ENCODE measurements around the gene CTNNBIP1. TPM values are rescaled to one million over a fixed set of nuclear protein-coding genes. Genes with fewer than 3 reads are reported as not detected.

The CTNNBIP1 gene
- total and polyA plus RNA-seq, 2 of the 8 experiments (the other 6 are each of a cell fraction or from before 2014, with no cell fraction given): 40.9 to 46.6 TPM

GRCh38 chr1:9942399-9942938 is 32.4 kb upstream of the CTNNBIP1 start:
- Histone ChIP-seq H2AK5ac (ENCODE audit: low read depth, low read length) (no peak overlapping the region), H3K36me3 (ENCODE audit: control insufficient read depth in 2 of 4, insufficient read depth in 4 of 4, low read length in 3 of 4) (no peaks in the 10 kb centered on the region), H2BK12ac (ENCODE audit: low read depth, low read length) (peak overlapping the region; percentile 50; the same call in 1 of the 2 replicates), H3K4me3 (ENCODE audit: extremely low read depth in 1 of 4, insufficient read depth in 2 of 4, low read depth in 3 of 4, low read length in 4 of 4) (peak overlapping the region; percentile 68 to 94 (median 82)), H3K56ac (replicated peaks; ENCODE audit: insufficient read length, low read depth, low read length) (peak overlapping the region; percentile 27), H3K79me1 (ENCODE audit: low read depth, low read length) (no peaks in the 10 kb centered on the region), H3K18ac (ENCODE audit: extremely low read depth, low read length) (peak overlapping the region; percentile 78; the same call in 1 of the 2 replicates), H3K14ac (ENCODE audit: insufficient read length) (no peak overlapping the region), H3K9ac (replicated peaks in 1 of 4; ENCODE audit: extremely low read depth in 1 of 4, low read depth in 3 of 4, low read length in 3 of 4) (peak overlapping the region; percentile 71 to 82 (median 75)), H4K8ac (ENCODE audit: extremely low read depth, insufficient read depth, low read length) (peak overlapping the region; percentile 76; the same call in 1 of the 2 replicates), H4K91ac (replicated peaks; ENCODE audit: insufficient read length, low read length) (peak overlapping the region; percentile 47), H3K9me3 (ENCODE audit: insufficient read depth in 2 of 2, low read depth in 1 of 2, low read length in 1 of 2) (no peaks in the 10 kb centered on the region), H2BK120ac (replicated peaks; ENCODE audit: low read depth, low read length) (no peak overlapping the region), H2AFZ (ENCODE audit: low read length) (peak overlapping the region; percentile 87), H4K20me1 (replicated peaks in 1 of 2; ENCODE audit: control insufficient read depth in 1 of 2, insufficient read depth in 2 of 2, low read length in 2 of 2) (no peaks in the 10 kb centered on the region), H3K4ac (replicated peaks; ENCODE audit: insufficient read length, low read depth, low read length) (peak overlapping the region; percentile 71), H3K27ac (ENCODE audit: low read depth, low read length) (peak overlapping the region; percentile 76), H2BK5ac (ENCODE audit: low read depth, low read length) (peak overlapping the region; percentile 81), H3K27me3 (replicated peaks in 1 of 4; ENCODE audit: control insufficient read depth in 3 of 4, extremely low read depth in 1 of 4, insufficient read depth in 3 of 4, low read length in 3 of 4) (no peaks in the 10 kb centered on the region), H3K23me2 (ENCODE audit: low read depth, low read length) (peaks cover 5% of the 10 kb centered on the region; the same call in 1 of the 2 replicates), H3K4me2 (ENCODE audit: insufficient read depth in 1 of 2, low read depth in 2 of 2, low read length in 2 of 2) (peak overlapping the region; percentile 89 to 91), H3K23ac (ENCODE audit: insufficient read length) (no peak overlapping the region), H4K5ac (ENCODE audit: insufficient read length, low read depth, low read length) (no peak overlapping the region), H3K79me2 (ENCODE audit: control insufficient read depth in 1 of 2, insufficient read depth in 2 of 2, low read length in 2 of 2) (no peaks in the 10 kb centered on the region), H3K4me1 (replicated peaks in 1 of 4; ENCODE audit: control insufficient read depth in 3 of 4, insufficient read depth in 4 of 4, low read length in 3 of 4) (no peaks in the 10 kb centered on the region), H2BK20ac (ENCODE audit: low read length) (no peak overlapping the region), H2BK15ac (ENCODE audit: low read length) (no peak overlapping the region)
- FAIRE-seq (peak; percentile 75), DNase-seq (ENCODE audit: low read depth in 1 of 2, low spot score in 2 of 2) (no peak)
- WGBS, 2 experiments (ENCODE audit: extremely low coverage in 1 of 2, insufficient coverage in 1 of 2, insufficient read length in 1 of 2, insufficient replicate concordance in 2 of 2, low coverage in 1 of 2, low lambda C conversion rate in 2 of 2, missing lambda C conversion rate in 1 of 2): 4% methylated on average over 14 of the region's 14 CpGs; no CpG with 5 or more reads in 1 of the 2 experiments
- ChIA-PET CTCF (ENCODE audit: partially characterized antibody) (interaction anchor here (0.6 to 4.3 kb wide), 34 partner anchors 10 to 281 kb away, joined by 3 to 55 read pairs (median 4); no protein-coding TSS in a partner anchor), POLR2A (ENCODE audit: partially characterized antibody) (interaction anchor here (0.8 to 2.6 kb wide), 15 partner anchors 11 to 268 kb away, joined by 3 to 11 read pairs (median 6); partner anchors contain the start of genes CTNNBIP1, KIF1B and UBE4B)
- no peak for TF ChIP-seq RNF2 (IDR thresholded peaks at IDR 0.05; ENCODE audit: borderline replicate concordance, low read depth, low read length, missing control alignments, poor library complexity, severe bottlenecking)
- no peak for TF ChIP-seq HDAC6 (IDR thresholded peaks at IDR 0.05; ENCODE audit: low read depth, low read length)
- no peak for TF ChIP-seq JUN (IDR thresholded peaks at IDR 0.05; ENCODE audit: low read depth, low read length)
- no peak for TF ChIP-seq TEAD4 (IDR thresholded peaks at IDR 0.05; ENCODE audit: low read depth, low read length)
- peak in 2 of 3 experiments; percentile 51 to 61; a peak in 3 of 4 replicates for TF ChIP-seq CTCF (IDR thresholded peaks at IDR 0.05; ENCODE audit: control extremely low read depth in 1 of 3, insufficient read depth in 1 of 3, low read depth in 1 of 3, low read length in 3 of 3)
- no peak for TF ChIP-seq POU5F1 (IDR thresholded peaks at IDR 0.05; ENCODE audit: low read depth, low read length)
- TF ChIP-seq CHD1 (IDR thresholded peaks at IDR 0.05; ENCODE audit: low read depth, low read length): no peak
- TF ChIP-seq ATF3 (IDR thresholded peaks at IDR 0.05; ENCODE audit: insufficient read depth, low read depth, low read length): no peak
